DND-41 (cell line): ENCODE data around the gene GPR68.

Source experiments
- CTCF ChIP-seq: IDR thresholded peaks from 2 replicates; pipeline ENCODE4 v1.5.1; 2012; ENCODE audit warnings: borderline replicate concordance, low read length, moderate library complexity, mild to moderate bottlenecking; ENCODE audit not compliant: poor library complexity, severe bottlenecking; ENCODE audit errors: extremely low read depth
- EZH2 ChIP-seq: IDR thresholded peaks from 3 replicates; pipeline ENCODE4 v1.6.1; 2012; ENCODE audit warnings: borderline replicate concordance, low read depth, mild to moderate bottlenecking, moderate library complexity, low read length, inconsistent platforms; ENCODE audit not compliant: severe bottlenecking

- TF ChIP-seq CTCF, result peak; percentile 34
- TF ChIP-seq EZH2, result no peak
Measured at GRCh38 chr14:91270619-91271018, 26.1 kb upstream of the GPR68 start.
